HepG2 (cell line): ENCODE data around the gene ADCY10. TPM values are rescaled to one million over a fixed set of nuclear protein-coding genes. Genes with fewer than 3 reads are reported as not detected.

ENCODE experiments used
- ADNP ChIP-seq: sonication (generic); formaldehyde crosslinking; IDR thresholded peaks from 2 replicates; pipeline ENCODE4 v1.4.0; 2020; ENCODE audit warnings: missing genetic modification reagents
- ARID2 ChIP-seq: sonication (generic); formaldehyde crosslinking; IDR thresholded peaks from 2 replicates; pipeline ENCODE4 v1.8.1; 2022; ENCODE audit warnings: mild to moderate bottlenecking, missing genetic modification reagents, borderline replicate concordance
- EEA1 ChIP-seq: sonication (generic); formaldehyde crosslinking; IDR thresholded peaks from 2 replicates; pipeline ENCODE4 v1.5.1; 2020; ENCODE audit warnings: mild to moderate bottlenecking, missing genetic modification reagents, borderline replicate concordance
- HNF4A ChIP-seq: sonication (generic); formaldehyde crosslinking; IDR thresholded peaks from 2 replicates; pipeline ENCODE4 v1.4.0; 2020; ENCODE audit warnings: missing genetic modification reagents
- KDM1A ChIP-seq: IDR thresholded peaks from 2 replicates; pipeline ENCODE4 v1.6.1; 2016; ENCODE audit warnings: missing compliant biosample characterization
- KDM5A ChIP-seq: fragments of 200-600 bp; sonication (generic); IDR thresholded peaks from 2 replicates; pipeline ENCODE4 v1.7.0; 2018; ENCODE audit warnings: antibody characterized with exemption, mild to moderate bottlenecking, low read length, borderline replicate concordance
- MED1 ChIP-seq: sonication (generic); formaldehyde crosslinking; IDR thresholded peaks from 2 replicates; pipeline ENCODE4 v1.4.0; 2020; ENCODE audit warnings: missing genetic modification reagents
- MIXL1 ChIP-seq: IDR thresholded peaks from 2 replicates; pipeline ENCODE4 v1.6.1; 2016
- NCOA5 ChIP-seq: sonication (generic); formaldehyde crosslinking; IDR thresholded peaks from 2 replicates; pipeline ENCODE4 v1.4.0; 2020; ENCODE audit warnings: missing genetic modification reagents
- RAD51 ChIP-seq: fragments of 450-650 bp; IDR thresholded peaks from 2 replicates; pipeline ENCODE4 v1.6.1; 2016; ENCODE audit warnings: borderline replicate concordance
- RCOR2 ChIP-seq: IDR thresholded peaks from 2 replicates; pipeline ENCODE4 v1.6.1; 2016; ENCODE audit warnings: missing biosample characterization, missing genetic modification reagents
- TCF7L2 ChIP-seq: IDR thresholded peaks from 2 replicates; pipeline ENCODE4 v1.6.1; 2011; ENCODE audit warnings: mild to moderate bottlenecking, low read depth, low read length, moderate library complexity
- ZFX ChIP-seq: sonication (generic); formaldehyde crosslinking; IDR thresholded peaks from 2 replicates; pipeline ENCODE4 v1.4.0; 2020; ENCODE audit warnings: mild to moderate bottlenecking, low read depth, missing genetic modification reagents, moderate library complexity
- ZNF446 ChIP-seq: sonication (generic); formaldehyde crosslinking; IDR thresholded peaks from 2 replicates; pipeline ENCODE4 v1.5.0; 2020; ENCODE audit warnings: mild to moderate bottlenecking, missing genetic modification reagents
- ZNF607 ChIP-seq: sonication (generic); formaldehyde crosslinking; IDR thresholded peaks from 2 replicates; pipeline ENCODE4 v1.5.1; 2020; ENCODE audit warnings: missing genetic modification reagents, mild to moderate bottlenecking, borderline replicate concordance
- polyA plus RNA-seq, 8 experiments: library from polyadenylated mRNA; depleted of rRNA in 3 of 8; stranded (reverse) in 7 of 8; unstranded in 1 of 8; fragments of >200 nt; fragmentation: Illumina TruSeq in 4 of 8; extraction: Trizol in 4 of 8; gene quantifications; 2 replicates each; pipeline versions ENCODE4 v1.2.1 to v1.2.3, GENCODE V29; 2011 to 2016; ENCODE audit warnings: low read depth in 4 of 8, missing spikeins in 1 of 8, mixed read lengths in 1 of 8; ENCODE audit not compliant: insufficient read depth in 1 of 8
- total RNA-seq, 5 experiments: library from RNA; depleted of rRNA; stranded (reverse); fragments of >200 nt; fragmentation: Illumina TruSeq; extraction: Trizol; gene quantifications; 2 replicates each; pipeline ENCODE4 v1.2.3, GENCODE V29; 2016; ENCODE audit warnings: low read depth in 1 of 5
- TF ChIP-seq, protein P1 (sequence below): IDR thresholded peaks from 2 replicates; pipeline ENCODE4 v1.6.1; 2016; ENCODE audit warnings: low read depth, control low read depth
- TF ChIP-seq, protein P2 (sequence below): IDR thresholded peaks from 2 replicates; pipeline ENCODE4 v1.6.1; 2016; ENCODE audit warnings: low read depth, borderline replicate concordance
- TF ChIP-seq, protein P3 (sequence below): sonication (generic); formaldehyde crosslinking; IDR thresholded peaks from 2 replicates; pipeline ENCODE4 v1.8.1; 2023; ENCODE audit warnings: mild to moderate bottlenecking, moderate library complexity, missing genetic modification reagents
- TF ChIP-seq, protein P4 (sequence below): sonication (generic); formaldehyde crosslinking; IDR thresholded peaks from 2 replicates; pipeline ENCODE4 v1.4.0; 2020; ENCODE audit warnings: mild to moderate bottlenecking, missing genetic modification reagents
- TF ChIP-seq, protein P5 (sequence below): IDR thresholded peaks from 2 replicates; pipeline ENCODE4 v1.6.1; 2016; ENCODE audit warnings: missing genetic modification reagents, missing compliant biosample characterization

Gene ADCY10
- total and polyA plus RNA-seq, 2 of the 13 experiments (the other 11 are each of a cell fraction or from before 2014, with no cell fraction given): 0.02 to 0.03 TPM

DNA sequence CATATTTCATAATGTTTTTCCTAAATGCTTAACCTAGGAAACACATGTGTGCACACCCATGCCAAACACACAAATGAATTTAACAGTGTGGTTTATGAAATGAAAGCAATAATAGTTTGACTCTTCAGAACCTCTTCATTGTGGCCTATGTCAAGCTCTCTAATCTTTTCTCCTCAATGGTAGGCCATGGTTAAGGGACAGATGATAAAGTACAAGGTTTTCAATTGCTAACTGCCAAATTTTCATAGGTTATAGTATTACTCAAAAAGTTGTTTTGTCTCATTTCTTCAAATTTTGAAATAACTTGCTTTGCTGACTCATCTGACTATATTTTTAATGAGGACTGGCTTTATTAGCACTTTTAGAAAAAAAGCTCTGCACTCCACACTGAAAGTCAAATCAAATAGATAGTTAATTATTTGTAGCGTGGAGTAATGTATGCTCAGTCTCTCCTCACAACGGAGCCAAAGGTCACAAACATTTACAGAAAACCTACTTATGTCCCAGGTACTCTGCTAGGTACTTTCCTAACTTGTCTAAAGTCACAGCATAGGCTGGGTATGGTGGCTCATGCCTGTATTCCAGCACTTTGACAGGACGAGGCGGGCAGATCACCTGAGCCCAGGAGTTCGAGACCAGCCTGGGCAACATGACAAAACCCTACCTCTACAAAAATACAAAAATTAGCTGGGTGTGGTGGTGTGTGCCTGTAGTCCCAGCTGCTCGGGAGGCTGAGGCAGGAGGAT, 3.0 kb upstream of the ADCY10 start (continued):
- TF ChIP-seq EEA1 (CRISPR knock-in tag): no peak
- peak; percentile 62 for TF ChIP-seq MIXL1
- TF ChIP-seq ZFX (CRISPR knock-in tag): 0 out of 2 replicates have a peak, but pooled peaks have one; percentile 34
- no peak for TF ChIP-seq ZNF446 (CRISPR knock-in tag)
- TF ChIP-seq RCOR2 (CRISPR knock-in tag): peak; percentile 50; the same call in 1 of the 2 replicates
- TF ChIP-seq, protein P1, sequence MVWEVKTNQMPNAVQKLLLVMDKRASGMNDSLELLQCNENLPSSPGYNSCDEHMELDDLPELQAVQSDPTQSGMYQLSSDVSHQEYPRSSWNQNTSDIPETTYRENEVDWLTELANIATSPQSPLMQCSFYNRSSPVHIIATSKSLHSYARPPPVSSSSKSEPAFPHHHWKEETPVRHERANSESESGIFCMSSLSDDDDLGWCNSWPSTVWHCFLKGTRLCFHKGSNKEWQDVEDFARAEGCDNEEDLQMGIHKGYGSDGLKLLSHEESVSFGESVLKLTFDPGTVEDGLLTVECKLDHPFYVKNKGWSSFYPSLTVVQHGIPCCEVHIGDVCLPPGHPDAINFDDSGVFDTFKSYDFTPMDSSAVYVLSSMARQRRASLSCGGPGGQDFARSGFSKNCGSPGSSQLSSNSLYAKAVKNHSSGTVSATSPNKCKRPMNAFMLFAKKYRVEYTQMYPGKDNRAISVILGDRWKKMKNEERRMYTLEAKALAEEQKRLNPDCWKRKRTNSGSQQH: no peak
- 0 out of 2 replicates have a peak, but pooled peaks have one; percentile 46 for TF ChIP-seq ZNF607
- TF ChIP-seq HNF4A (CRISPR knock-in tag): peak; percentile 81
- TF ChIP-seq, protein P2, sequence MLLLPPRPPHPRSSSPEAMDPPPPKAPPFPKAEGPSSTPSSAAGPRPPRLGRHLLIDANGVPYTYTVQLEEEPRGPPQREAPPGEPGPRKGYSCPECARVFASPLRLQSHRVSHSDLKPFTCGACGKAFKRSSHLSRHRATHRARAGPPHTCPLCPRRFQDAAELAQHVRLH: peak; percentile 41; the same call in 1 of the 2 replicates
- no peak for TF ChIP-seq TCF7L2
- TF ChIP-seq, protein P3, sequence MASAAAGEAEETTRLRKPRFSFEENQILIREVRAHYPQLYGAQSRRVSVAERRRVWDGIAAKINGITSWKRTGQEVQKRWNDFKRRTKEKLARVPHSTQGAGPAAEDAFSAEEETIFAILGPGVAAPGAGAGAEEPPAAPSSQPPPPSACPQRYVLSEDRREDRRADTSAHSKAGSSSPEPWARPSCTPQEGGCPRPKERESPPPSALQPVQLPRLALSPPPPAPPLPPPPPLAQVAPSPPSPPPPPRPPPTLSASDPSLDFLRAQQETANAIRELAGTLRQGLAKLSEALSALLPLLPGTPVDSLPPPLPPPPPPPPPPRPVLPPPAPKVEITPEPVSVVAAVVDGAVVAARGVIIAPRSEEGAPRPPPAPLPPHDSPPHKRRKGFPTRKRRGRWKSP: 0 out of 2 replicates have a peak, but pooled peaks have one; percentile 37
- no peak for TF ChIP-seq RAD51
- TF ChIP-seq, protein P4, sequence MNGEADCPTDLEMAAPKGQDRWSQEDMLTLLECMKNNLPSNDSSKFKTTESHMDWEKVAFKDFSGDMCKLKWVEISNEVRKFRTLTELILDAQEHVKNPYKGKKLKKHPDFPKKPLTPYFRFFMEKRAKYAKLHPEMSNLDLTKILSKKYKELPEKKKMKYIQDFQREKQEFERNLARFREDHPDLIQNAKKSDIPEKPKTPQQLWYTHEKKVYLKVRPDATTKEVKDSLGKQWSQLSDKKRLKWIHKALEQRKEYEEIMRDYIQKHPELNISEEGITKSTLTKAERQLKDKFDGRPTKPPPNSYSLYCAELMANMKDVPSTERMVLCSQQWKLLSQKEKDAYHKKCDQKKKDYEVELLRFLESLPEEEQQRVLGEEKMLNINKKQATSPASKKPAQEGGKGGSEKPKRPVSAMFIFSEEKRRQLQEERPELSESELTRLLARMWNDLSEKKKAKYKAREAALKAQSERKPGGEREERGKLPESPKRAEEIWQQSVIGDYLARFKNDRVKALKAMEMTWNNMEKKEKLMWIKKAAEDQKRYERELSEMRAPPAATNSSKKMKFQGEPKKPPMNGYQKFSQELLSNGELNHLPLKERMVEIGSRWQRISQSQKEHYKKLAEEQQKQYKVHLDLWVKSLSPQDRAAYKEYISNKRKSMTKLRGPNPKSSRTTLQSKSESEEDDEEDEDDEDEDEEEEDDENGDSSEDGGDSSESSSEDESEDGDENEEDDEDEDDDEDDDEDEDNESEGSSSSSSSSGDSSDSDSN (CRISPR knock-in tag): no peak
- TF ChIP-seq KDM1A (CRISPR knock-in tag): peak; percentile 62; the same call in 1 of the 2 replicates
- TF ChIP-seq, protein P5, sequence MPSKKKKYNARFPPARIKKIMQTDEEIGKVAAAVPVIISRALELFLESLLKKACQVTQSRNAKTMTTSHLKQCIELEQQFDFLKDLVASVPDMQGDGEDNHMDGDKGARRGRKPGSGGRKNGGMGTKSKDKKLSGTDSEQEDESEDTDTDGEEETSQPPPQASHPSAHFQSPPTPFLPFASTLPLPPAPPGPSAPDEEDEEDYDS (CRISPR knock-in tag): peak; percentile 31; the same call in 1 of the 2 replicates
- no peak for TF ChIP-seq NCOA5 (CRISPR knock-in tag)
- peak; percentile 27; the same call in 1 of the 2 replicates for TF ChIP-seq ADNP (CRISPR knock-in tag)
- TF ChIP-seq ARID2 (CRISPR knock-in tag): no peak
- peak; percentile 25; the same call in 1 of the 2 replicates for TF ChIP-seq KDM5A
- peak; percentile 61; the same call in 1 of the 2 replicates for TF ChIP-seq MED1
